Thymus (tissue), 11 donors: ENCODE results near the gene ZNF225. TPM values are rescaled to one million over a fixed set of nuclear protein-coding genes. Genes with fewer than 3 reads are reported as not detected.
A peak's percentile ranks its signal among the peaks of the same experiment; 100 is the strongest.
"Not testable (repeated sequence)": the region's sequence is repeated elsewhere in the genome, so short reads cannot be mapped to it uniquely, and the experiment has no call there.

Source experiments
- DNase-seq, 9 donors: peaks; one replicate each; pipeline ENCODE4 v3.0.0-alpha.2; 2013; ENCODE audit warnings: low spot score in 9 of 9, low read depth in 6 of 9, missing footprints in 1 of 9
- H3K27ac ChIP-seq, 2 donors: one replicate each; pipeline ENCODE4 v1.5.1; 2013; ENCODE audit warnings: control low read depth in 1 of 2, low read depth in 1 of 2, low read length in 1 of 2, mild to moderate bottlenecking in 1 of 2, moderate library complexity in 1 of 2
- H3K27me3 ChIP-seq, 2 donors: one replicate each; pipeline ENCODE4 v1.5.1; 2013; ENCODE audit warnings: low read length in 1 of 2; ENCODE audit not compliant: control insufficient read depth in 2 of 2, insufficient read depth in 1 of 2
- H3K36me3 ChIP-seq, 2 donors: one replicate each; pipeline ENCODE4 v1.5.1; 2013; ENCODE audit warnings: low read length in 1 of 2, mild to moderate bottlenecking in 1 of 2, moderate library complexity in 1 of 2; ENCODE audit not compliant: control insufficient read depth in 2 of 2, insufficient read depth in 2 of 2
- H3K4me1 ChIP-seq, 2 donors: one replicate each; pipeline ENCODE4 v1.5.1; 2013; ENCODE audit warnings: low read length in 2 of 2; ENCODE audit not compliant: control insufficient read depth in 2 of 2, insufficient read depth in 2 of 2
- H3K4me3 ChIP-seq, 2 donors: one replicate each; pipeline ENCODE4 v1.5.1; 2013; ENCODE audit warnings: low read length in 2 of 2, control low read depth in 1 of 2, mild to moderate bottlenecking in 1 of 2
- H3K9me3 ChIP-seq, 2 donors: one replicate each; pipeline ENCODE4 v1.5.1; 2013; ENCODE audit warnings: low read length in 1 of 2, mild to moderate bottlenecking in 1 of 2; ENCODE audit not compliant: control insufficient read depth in 2 of 2, insufficient read depth in 1 of 2
- WGBS: extraction: QIAGEN DNeasy Blood & Tissue Kit; methylation state at CpG from one replicate; pipeline ENCODE4 v1.1.7; 2013; 5-methylcytosine and 5-hydroxymethylcytosine counted together
- polyA plus RNA-seq: library from polyadenylated mRNA; stranded (reverse); fragments of 200-250 nt; gene quantifications from one replicate; pipeline ENCODE4 v1.2.3, GENCODE V29; 2013
- total RNA-seq: library from RNA; stranded (reverse); fragments of 120-200 nt; gene quantifications from one replicate; pipeline ENCODE4 v1.2.4, GENCODE V29; 2013
- donor health status: healthy.

ZNF225 gene
- total and polyA plus RNA-seq, 2 donors = 3.2 to 5.9 TPM

DNA sequence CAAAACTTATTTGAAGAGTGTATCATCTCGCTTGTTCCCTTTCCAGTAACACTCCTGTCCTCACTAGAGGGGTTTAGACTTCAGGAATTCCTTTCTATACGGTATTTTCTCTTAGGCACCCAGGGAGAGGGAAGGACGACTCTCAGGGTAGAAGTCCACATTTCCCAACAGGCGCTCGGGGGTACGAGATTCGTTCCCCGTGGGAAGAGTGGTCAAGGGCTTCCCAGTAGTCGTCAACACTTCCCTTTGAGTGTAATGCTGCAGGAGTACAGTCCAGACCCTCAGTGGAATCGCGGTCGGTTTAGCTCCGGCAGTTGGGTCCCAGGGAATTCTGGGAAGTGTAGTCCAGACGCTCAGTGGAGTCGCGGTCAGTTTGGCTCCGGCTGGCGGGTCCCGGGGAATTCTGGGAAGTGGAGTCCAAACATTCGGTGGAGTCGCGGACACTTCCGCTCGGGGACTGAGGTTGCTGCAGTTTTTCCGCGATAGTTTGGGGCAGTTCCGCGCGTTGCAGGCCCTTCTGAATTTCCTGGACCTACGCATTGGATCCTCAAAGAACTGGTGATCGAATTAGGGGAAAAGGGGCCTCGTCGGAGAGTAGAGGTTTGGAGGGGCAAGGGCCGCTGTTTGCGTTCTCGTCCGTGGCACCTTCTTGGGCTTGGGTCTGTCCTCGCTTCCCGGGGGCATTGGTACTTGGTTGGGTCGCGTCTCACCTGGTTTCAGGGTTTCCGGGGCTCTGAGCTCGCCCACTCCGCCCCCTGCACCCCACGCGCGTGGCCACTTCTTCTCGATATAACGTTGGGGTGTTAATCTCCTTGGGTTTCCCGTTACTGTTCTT is 19.1 kb upstream of the ZNF225 start, which contains the start of gene ZNF224:
Gene ZNF224 (plus strand): TSS at position 431 of the 835 bp plus-strand sequence. CDS start 3,513 bp downstream, outside the sequence.
- Histone ChIP-seq H3K4me1 (peaks cover 3 to 6% of the 10 kb centered on the region in 2 donors), H3K27me3 (no peaks in the 10 kb centered on the region), H3K9me3 (no peaks in the 10 kb centered on the region), H3K27ac (peak within 1 kb of the TSS; percentile 54 to 85), H3K36me3 (peaks cover 4 to 11% of the 10 kb centered on the region in 2 donors), H3K4me3 (peak within 1 kb of the TSS; percentile 87 to 90)
- under 1% methylated on average over 50 of the region's 50 CpGs for WGBS
- peak; percentile 74 to 93 (median 86) for DNase-seq

DNA sequence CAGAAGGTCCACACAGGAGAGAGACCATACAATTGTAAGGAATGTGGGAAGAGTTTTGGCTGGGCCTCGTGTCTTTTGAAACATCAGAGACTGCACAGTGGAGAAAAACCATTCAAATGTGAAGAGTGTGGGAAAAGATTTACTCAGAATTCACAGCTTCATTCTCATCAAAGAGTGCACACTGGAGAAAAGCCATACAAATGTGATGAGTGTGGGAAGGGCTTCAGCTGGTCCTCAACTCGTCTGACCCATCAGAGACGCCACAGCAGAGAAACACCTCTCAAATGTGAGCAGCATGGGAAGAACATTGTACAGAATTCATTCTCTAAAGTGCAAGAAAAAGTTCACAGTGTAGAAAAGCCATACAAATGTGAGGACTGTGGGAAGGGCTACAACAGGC is 5.4 kb upstream of the ZNF225 start:
- Histone ChIP-seq H3K36me3 (peaks cover 27 to 28% of the 10 kb centered on the region in 2 donors), H3K4me1 (peaks cover 0 to 5% of the 10 kb centered on the region in 2 donors), H3K9me3 (peaks cover 13 to 15% of the 10 kb centered on the region in 2 donors), H3K4me3 (no peak overlapping the region), H3K27me3 (no peaks in the 10 kb centered on the region), H3K27ac (no peak overlapping the region)
- no peak for DNase-seq
- WGBS = 99% methylated on average over 3 of the region's 3 CpGs

DNA sequence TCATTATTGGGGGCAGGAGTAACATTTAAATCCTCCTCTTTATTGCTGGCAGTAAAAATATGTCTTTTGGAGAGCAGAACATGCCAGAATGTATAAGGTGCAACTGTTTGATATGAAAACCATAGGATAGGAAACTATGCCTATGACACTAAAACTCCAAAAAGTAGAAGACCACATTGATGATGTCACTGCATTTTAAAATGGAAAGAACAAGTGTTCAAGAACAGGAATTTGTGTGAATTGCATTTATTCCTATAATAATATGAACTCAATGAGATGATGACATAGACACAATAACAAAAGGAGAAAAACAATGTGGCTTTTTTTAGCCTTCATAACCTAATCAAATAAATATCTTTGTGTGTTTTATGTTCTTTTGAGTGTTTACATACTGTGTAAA is 3.7 kb upstream of the ZNF225 start:
- peaks cover 11 to 15% of the 10 kb centered on the region in 2 donors for H3K9me3 ChIP-seq
- peaks cover 0 to 9% of the 10 kb centered on the region in 2 donors for H3K4me1 ChIP-seq
- DNase-seq = no peak
- H3K36me3 ChIP-seq = peaks cover 20 to 21% of the 10 kb centered on the region in 2 donors
- H3K27me3 ChIP-seq = no peaks in the 10 kb centered on the region
- no peak overlapping the region for H3K27ac ChIP-seq
- H3K4me3 ChIP-seq = no peak overlapping the region

DNA sequence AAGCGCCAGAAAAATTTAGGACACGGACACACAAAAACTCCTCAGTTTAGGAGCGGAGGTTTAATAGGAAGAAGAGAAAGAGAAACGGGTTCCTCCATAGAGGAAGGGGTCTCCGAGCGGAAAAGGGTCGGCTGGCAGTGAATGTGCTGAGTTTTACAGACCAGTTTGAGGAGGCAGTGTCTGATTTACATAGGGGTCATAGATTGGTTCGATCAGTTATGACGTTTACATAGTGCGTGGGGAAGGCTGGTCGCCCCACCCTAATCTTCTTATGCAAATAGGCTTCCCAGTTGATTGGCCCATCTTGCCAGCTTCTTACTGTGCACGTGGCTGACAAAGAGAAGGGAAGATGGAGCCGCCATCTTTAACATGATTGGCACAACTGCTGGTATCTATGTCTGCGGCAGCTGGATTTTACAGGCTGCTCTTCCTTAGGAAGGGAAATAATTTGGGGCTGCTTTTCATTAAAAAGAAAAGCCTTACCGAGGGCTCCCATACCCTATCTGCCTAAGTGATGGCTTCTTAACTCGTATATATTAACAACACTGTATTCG is 1.2 kb upstream of the ZNF225 start:
- H3K4me1 ChIP-seq = peaks cover 0 to 9% of the 10 kb centered on the region in 2 donors
- WGBS = 36% methylated on average over 17 of the region's 17 CpGs
- DNase-seq = peak in 2 of 9 donors; percentile 6 to 26
- H3K27ac ChIP-seq = no peak overlapping the region
- peaks cover 11 to 13% of the 10 kb centered on the region in 2 donors for H3K36me3 ChIP-seq
- peak overlapping the region; percentile 62 to 87 for H3K4me3 ChIP-seq
- H3K27me3 ChIP-seq = no peaks in the 10 kb centered on the region
- H3K9me3 ChIP-seq = peaks cover 5 to 10% of the 10 kb centered on the region in 2 donors

DNA sequence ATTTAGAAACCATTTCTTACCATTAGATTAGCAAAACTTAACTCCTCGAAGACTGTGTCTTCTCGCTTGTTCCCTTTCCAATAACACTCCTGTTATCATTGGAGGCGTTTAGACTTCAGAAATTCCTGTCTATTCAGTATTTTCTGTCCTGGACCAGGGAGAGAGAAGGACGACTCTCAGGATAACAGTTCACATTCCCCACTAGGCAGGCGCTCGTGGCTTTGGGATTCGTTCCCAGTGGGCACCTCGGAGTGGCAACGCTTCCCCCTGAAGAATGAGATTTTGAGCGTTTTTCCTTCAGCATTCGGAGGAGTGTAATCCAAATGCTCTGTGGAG is 429 bp upstream of the ZNF225 start:
- under 1% methylated on average over 11 of the region's 11 CpGs for WGBS
- H3K4me3 ChIP-seq = peak overlapping the region; percentile 62 to 87
- peaks cover 0 to 9% of the 10 kb centered on the region in 2 donors for H3K4me1 ChIP-seq
- H3K36me3 ChIP-seq = peaks cover 10 to 14% of the 10 kb centered on the region in 2 donors
- H3K27ac ChIP-seq = peak overlapping the region in 1 of 2 donors; percentile 15
- DNase-seq = no peak
- peaks cover 0 to 9% of the 10 kb centered on the region in 2 donors for H3K9me3 ChIP-seq
- no peaks in the 10 kb centered on the region for H3K27me3 ChIP-seq

DNA sequence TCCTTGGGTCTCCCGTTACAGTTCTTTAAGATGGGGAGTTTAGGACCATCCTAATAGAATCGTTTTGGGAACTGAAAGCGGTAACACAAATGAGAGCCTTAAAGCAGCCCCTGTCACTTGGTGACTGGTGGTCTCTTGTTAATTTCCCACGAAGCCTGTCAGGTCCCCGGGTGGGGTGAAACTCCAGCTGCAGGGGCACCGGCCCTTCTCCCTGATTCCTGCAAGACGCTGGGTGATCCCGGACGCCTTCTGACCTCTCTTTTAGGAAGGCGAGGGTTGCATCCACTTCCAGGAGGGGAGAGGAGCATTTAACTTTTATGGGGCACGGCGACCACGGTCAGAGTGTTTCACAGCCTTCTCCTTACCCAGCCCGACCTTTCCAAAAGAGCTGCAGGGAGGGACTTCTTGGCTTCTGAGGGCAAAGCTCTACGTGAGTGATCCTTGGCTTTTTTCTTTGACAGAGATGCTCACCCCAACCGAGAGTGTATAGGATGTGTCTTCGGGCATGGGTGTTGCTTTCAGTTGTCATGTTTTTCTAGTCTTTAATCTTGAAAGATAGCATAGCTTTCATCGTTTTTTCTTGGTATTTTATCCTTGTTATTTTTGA is 688 bp downstream of the ZNF225 start:
- Histone ChIP-seq H3K27ac (peak overlapping the region in 1 of 2 donors; percentile 37), H3K27me3 (no peaks in the 10 kb centered on the region), H3K4me3 (peak overlapping the region; percentile 62 to 87), H3K9me3 (peaks cover 0 to 7% of the 10 kb centered on the region in 2 donors), H3K36me3 (peaks cover 11 to 25% of the 10 kb centered on the region in 2 donors), H3K4me1 (peaks cover 0 to 9% of the 10 kb centered on the region in 2 donors)
- WGBS = 6% methylated on average over 18 of the region's 18 CpGs
- peak in 2 of 9 donors; percentile 4 to 5 for DNase-seq

DNA sequence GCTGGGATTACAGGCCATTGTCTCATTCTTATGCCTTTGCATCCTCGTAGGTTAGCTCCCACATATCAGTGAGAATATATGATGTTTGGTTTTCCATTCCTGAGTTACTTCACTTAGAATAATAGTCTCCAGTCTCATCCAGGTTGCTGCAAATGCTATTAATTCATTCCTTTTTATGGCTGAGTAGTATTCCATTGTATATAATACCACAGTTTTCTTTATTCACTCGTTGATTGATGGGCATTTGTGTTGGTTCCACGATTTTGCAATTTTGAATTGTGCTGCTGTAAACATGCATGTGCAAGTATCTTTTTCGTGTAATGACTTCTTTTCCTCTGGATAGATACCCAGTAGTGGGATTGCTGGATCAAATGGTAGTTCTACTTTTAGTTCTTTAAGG is 8.0 kb downstream of the ZNF225 start:
- not testable (repeated sequence) for H3K4me3 ChIP-seq, DNase-seq, H3K4me1 ChIP-seq, H3K27me3 ChIP-seq, H3K9me3 ChIP-seq, H3K27ac ChIP-seq
- 98% methylated on average over 4 of the region's 4 CpGs for WGBS
- peaks cover 30 to 34% of the 10 kb centered on the region in 2 donors for H3K36me3 ChIP-seq

DNA sequence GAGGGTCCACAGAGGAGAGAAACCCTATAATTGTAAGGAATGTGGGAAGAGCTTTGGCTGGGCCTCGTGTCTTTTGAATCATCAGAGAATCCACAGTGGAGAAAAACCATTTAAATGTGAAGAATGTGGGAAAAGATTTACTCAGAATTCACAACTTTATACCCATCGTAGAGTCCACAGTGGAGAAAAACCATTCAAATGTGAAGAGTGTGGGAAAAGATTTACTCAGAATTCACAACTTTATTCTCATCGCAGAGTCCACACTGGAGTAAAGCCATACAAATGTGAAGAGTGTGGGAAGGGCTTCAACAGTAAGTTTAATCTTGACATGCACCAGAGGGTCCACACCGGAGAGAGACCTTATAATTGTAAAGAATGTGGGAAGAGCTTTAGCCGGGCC is 18.8 kb downstream of the ZNF225 start:
- Histone ChIP-seq H3K27ac (no peak overlapping the region), H3K36me3 (peaks cover 22 to 25% of the 10 kb centered on the region in 2 donors), H3K9me3 (peaks cover 2 to 9% of the 10 kb centered on the region in 2 donors), H3K4me3 (no peak overlapping the region), H3K27me3 (no peaks in the 10 kb centered on the region), H3K4me1 (no peaks in the 10 kb centered on the region)
- 99% methylated on average over 5 of the region's 5 CpGs for WGBS
- no peak for DNase-seq
